ENCODE measurements around the gene KLHL3. TPM values are rescaled to one million over a fixed set of nuclear protein-coding genes. Genes with fewer than 3 reads are reported as not detected.
A peak's percentile ranks its signal among the peaks of the same experiment; 100 is the strongest.

KLHL3 gene
- total RNA-seq, 6 experiments from 2014 or later: 0.25 to 1.3 (median 0.53) TPM

DNA sequence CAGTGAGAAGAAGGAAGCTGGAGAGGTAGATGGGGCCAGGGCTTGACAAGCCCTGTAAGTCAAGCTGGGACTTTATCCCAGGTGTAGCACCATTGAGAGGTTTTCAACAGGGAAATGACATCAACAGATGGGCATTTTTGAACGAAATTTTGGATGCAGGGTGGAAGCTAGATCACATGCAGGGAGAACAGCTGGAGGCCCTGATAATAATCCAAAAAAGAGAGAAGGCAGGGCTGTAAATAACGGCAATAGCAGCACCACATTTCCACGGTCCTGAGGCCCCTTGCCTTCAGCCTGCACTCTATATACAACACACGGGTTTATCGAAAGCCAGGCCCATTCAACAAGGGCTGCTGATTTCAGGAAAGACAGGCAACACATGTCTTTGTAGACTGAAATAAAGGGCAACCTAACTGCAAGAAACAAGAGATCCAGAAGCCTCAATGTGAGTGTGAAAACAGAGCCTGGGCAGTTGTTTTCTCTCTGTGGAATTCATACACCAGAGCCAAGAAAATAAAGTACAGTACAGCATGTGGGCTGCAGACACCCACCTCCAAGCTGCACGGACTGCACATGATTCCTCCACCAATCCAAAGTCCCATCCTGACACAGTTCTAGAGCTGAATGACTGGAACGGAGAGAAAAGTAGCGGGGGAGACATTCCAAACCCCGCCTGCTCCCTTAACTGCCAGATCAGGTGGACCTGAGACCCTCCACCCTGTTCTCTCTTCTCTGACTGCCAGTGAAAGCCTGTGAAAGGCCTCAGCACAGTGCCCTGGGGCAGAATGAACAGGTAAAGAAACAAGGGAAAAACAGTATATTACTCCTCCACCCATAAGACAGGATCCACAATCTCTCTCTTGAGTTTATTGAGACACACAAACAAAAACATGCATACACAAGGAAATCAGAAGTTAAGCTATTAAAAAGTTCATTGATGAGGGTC lies 36.3 kb downstream of the KLHL3 start:
- Mint-ChIP-seq H3K27me3 (ENCODE audit: insufficient read depth) (no peaks in the 10 kb centered on the region; the same call in 1 of the 2 replicates), H3K9me3 (no peaks in the 10 kb centered on the region), H3K4me1 (ENCODE audit: low read depth) (peaks cover 4% of the 10 kb centered on the region; the same call in 1 of the 2 replicates), H3K27ac (no peak overlapping the region), H3K36me3 (ENCODE audit: low read depth) (no peaks in the 10 kb centered on the region), H3K4me3 (no peak overlapping the region)
- no peak for DNase-seq
- TF ChIP-seq, protein P1, sequence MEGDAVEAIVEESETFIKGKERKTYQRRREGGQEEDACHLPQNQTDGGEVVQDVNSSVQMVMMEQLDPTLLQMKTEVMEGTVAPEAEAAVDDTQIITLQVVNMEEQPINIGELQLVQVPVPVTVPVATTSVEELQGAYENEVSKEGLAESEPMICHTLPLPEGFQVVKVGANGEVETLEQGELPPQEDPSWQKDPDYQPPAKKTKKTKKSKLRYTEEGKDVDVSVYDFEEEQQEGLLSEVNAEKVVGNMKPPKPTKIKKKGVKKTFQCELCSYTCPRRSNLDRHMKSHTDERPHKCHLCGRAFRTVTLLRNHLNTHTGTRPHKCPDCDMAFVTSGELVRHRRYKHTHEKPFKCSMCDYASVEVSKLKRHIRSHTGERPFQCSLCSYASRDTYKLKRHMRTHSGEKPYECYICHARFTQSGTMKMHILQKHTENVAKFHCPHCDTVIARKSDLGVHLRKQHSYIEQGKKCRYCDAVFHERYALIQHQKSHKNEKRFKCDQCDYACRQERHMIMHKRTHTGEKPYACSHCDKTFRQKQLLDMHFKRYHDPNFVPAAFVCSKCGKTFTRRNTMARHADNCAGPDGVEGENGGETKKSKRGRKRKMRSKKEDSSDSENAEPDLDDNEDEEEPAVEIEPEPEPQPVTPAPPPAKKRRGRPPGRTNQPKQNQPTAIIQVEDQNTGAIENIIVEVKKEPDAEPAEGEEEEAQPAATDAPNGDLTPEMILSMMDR (IDR thresholded peaks at IDR 0.05): no peak

DNA sequence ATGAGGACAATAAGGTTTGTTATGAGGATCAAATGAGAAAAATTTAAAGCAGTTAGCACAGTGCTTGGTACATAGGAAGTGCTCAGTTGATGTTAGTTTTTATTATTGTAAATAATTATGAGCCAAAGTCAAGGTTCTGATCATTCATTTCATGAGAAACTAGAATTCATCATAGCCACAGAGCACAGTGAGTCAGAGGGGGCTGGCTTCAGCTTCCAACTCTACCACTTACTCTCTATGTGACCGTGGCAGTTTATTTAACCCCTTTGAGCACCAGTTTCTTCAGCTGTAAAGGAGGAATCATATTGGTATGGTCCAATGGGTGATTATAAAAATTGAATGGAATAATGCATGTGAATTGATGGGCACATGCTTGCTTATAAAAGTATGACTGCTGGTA lies 39.4 kb downstream of the KLHL3 start:
- DNase-seq: no peak
- TF ChIP-seq, protein P1 (IDR thresholded peaks at IDR 0.05): no peak
- Mint-ChIP-seq H3K4me3 (no peak overlapping the region), H3K4me1 (ENCODE audit: low read depth) (peaks cover 4% of the 10 kb centered on the region; the same call in 1 of the 2 replicates), H3K27me3 (ENCODE audit: insufficient read depth) (peaks cover 11% of the 10 kb centered on the region), H3K27ac (no peak overlapping the region), H3K9me3 (no peaks in the 10 kb centered on the region), H3K36me3 (ENCODE audit: low read depth) (no peaks in the 10 kb centered on the region)

DNA sequence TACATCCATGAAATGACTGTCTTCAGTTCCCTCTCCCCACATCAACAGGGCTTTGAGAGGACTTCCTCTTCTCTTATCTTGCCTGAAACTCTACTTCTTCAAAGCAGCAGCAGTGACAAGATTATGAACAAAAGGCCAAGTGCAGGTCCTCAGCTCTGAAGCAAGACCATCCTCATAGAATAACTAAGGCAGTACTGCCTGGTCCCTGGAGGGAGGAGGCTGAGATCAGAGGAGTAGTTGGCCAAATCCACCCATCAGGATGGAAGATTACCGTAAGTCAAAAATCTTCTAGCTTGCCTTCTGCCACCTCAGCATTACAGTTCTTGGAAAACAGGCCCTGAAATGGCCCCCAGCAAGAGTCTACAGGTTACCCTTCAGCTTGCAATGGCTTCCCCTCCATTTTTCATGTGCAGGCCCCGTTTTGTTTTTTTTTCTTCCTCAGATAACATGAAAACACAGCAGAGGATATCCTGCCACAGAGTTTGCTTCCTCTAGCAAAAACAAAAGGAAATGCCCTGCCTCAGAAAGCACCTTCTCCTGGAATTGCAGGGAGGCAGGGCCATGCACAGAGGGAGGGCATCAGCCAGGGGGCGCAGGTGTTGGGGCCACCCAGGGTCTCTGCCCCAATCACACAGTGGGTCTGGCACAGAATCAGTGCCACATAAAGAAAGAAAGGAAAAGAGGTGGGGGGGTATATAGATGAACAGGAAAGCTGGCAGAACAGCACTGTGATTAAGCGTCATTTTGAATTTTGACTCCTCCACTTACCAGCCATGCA lies 40.0 kb downstream of the KLHL3 start:
- Mint-ChIP-seq H3K27me3 (ENCODE audit: insufficient read depth) (peaks cover 11% of the 10 kb centered on the region), H3K36me3 (ENCODE audit: low read depth) (no peaks in the 10 kb centered on the region), H3K4me3 (no peak overlapping the region), H3K9me3 (no peaks in the 10 kb centered on the region), H3K27ac (no peak overlapping the region), H3K4me1 (ENCODE audit: low read depth) (peaks cover 4% of the 10 kb centered on the region; the same call in 1 of the 2 replicates)
- TF ChIP-seq, protein P1 (IDR thresholded peaks at IDR 0.05): peak; percentile 25; the same call in 1 of the 2 replicates
- DNase-seq: no peak

DNA sequence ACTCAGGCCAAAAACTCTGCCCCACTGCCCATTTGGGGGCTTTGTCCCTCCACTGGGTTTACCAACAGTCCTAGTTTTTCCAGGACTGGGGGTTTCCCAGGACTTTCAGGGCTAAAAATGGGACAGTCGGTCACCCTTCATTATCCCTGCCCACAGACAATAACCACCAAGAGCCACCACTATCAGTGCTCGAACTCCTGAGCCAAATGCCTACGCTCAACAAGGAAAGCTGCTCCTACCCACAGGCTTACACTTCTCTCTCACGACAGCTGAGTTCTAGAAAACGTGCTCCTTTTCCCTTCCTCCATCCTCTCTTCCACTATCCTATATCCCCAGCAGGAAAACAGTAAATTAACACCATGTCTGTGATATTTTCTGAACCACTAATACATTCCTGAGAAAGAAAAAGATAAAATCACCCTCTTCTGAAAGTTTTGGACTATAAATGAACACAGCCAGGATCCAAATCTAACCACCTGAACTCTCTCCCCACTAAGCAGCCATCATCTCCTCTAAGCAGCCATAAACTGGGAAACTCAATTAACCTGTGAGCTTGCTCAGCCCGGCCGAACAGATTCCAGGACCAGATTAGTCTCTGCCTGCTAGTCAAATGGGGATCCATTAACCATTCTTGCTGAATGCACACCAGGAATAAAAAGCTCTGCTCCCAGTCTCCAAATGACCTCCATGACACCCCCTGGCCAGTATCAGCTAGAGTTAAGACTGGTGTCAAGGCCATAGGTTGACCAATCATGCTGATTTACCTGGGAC lies 41.8 kb downstream of the KLHL3 start:
- Mint-ChIP-seq H3K27ac (no peak overlapping the region), H3K36me3 (ENCODE audit: low read depth) (no peaks in the 10 kb centered on the region), H3K4me1 (ENCODE audit: low read depth) (peaks cover 4% of the 10 kb centered on the region; the same call in 1 of the 2 replicates), H3K4me3 (no peak overlapping the region), H3K27me3 (ENCODE audit: insufficient read depth) (peaks cover 13% of the 10 kb centered on the region), H3K9me3 (no peaks in the 10 kb centered on the region)
- no peak for DNase-seq
- TF ChIP-seq, protein P1 (IDR thresholded peaks at IDR 0.05): no peak

All from HFFc6 (cell line).